SK-N-SH treated with all-trans-retinoic acid at 6 μM for 48 hours (cell line): ENCODE data around the gene GRIN2D.

Experiments
- ATAC-seq: fragments of 200-7000 bp; cut with Tn5 transposase; 3 replicates; pipeline ENCODE4 v1.9.1; 2020; ENCODE audit warnings: mild to moderate bottlenecking, moderate library complexity
- ARNTL ChIP-seq: fragments of 450-650 bp; formaldehyde crosslinking; IDR thresholded peaks from 2 replicates; pipeline ENCODE4 v1.5.0; 2020; ENCODE audit warnings: low read depth, mild to moderate bottlenecking, moderate library complexity, borderline replicate concordance
- BACH2 ChIP-seq: fragments of 250-450 bp; sonication (Bioruptor Pico); IDR thresholded peaks from 2 replicates; pipeline ENCODE4 v1.9.0; 2021; ENCODE audit warnings: mild to moderate bottlenecking, borderline replicate concordance
- CREB5 ChIP-seq: fragments of 250-450 bp; sonication (Bioruptor Pico); IDR thresholded peaks from 2 replicates; pipeline ENCODE4 v1.5.1; 2020; ENCODE audit warnings: low read depth, mild to moderate bottlenecking, moderate library complexity
- CSDC2 ChIP-seq: fragments of 250-450 bp; sonication (Bioruptor Pico); IDR thresholded peaks from 2 replicates; pipeline ENCODE4 v1.5.0; 2020; ENCODE audit warnings: mild to moderate bottlenecking, moderate library complexity
- CSRNP3 ChIP-seq: fragments of 250-450 bp; sonication (Bioruptor Pico); IDR thresholded peaks from 2 replicates; pipeline ENCODE4 v1.5.1; 2021; ENCODE audit warnings: mild to moderate bottlenecking, moderate library complexity
- ESRRG ChIP-seq: fragments of 250-450 bp; sonication (Bioruptor Pico); IDR thresholded peaks from 2 replicates; pipeline ENCODE4 v1.6.1; 2021; ENCODE audit warnings: mild to moderate bottlenecking
- ISL1 ChIP-seq: fragments of 250-450 bp; sonication (Bioruptor Pico); IDR thresholded peaks from 2 replicates; pipeline ENCODE4 v2.1.2; 2022; ENCODE audit warnings: mild to moderate bottlenecking, moderate library complexity
- OSR1 ChIP-seq: fragments of 250-450 bp; sonication (Bioruptor Pico); IDR thresholded peaks from 2 replicates; pipeline ENCODE4 v1.8.0; 2022; ENCODE audit warnings: moderate library complexity, mild to moderate bottlenecking, inconsistent platforms
- PATZ1 ChIP-seq: fragments of 250-450 bp; sonication (Bioruptor Pico); IDR thresholded peaks from 2 replicates; pipeline ENCODE4 v1.8.0; 2020; ENCODE audit warnings: mild to moderate bottlenecking, moderate library complexity, borderline replicate concordance
- POU6F1 ChIP-seq: fragments of 250-450 bp; sonication (Bioruptor Pico); IDR thresholded peaks from 2 replicates; pipeline ENCODE4 v1.8.0; 2021; ENCODE audit warnings: low read depth, mild to moderate bottlenecking, moderate library complexity, borderline replicate concordance
- PPARA ChIP-seq: fragments of 250-450 bp; sonication (Bioruptor Pico); IDR thresholded peaks from 2 replicates; pipeline ENCODE4 v1.5.0; 2020; ENCODE audit warnings: mild to moderate bottlenecking, borderline replicate concordance
- RARB ChIP-seq: fragments of 250-450 bp; sonication (Bioruptor Pico); IDR thresholded peaks from 2 replicates; pipeline ENCODE4 v1.8.0; 2021; ENCODE audit warnings: mild to moderate bottlenecking, moderate library complexity
- SNAI2 ChIP-seq: fragments of 250-450 bp; sonication (Bioruptor Pico); IDR thresholded peaks from 2 replicates; pipeline ENCODE4 v1.5.0; 2020; ENCODE audit warnings: mild to moderate bottlenecking, moderate library complexity
- TCF4 ChIP-seq: fragments of 250-450 bp; sonication (Bioruptor Pico); IDR thresholded peaks from 2 replicates; pipeline ENCODE4 v1.8.0; 2021; ENCODE audit warnings: mild to moderate bottlenecking, moderate library complexity, borderline replicate concordance
- ZC3H10 ChIP-seq: fragments of 250-450 bp; sonication (Bioruptor Pico); IDR thresholded peaks from 2 replicates; pipeline ENCODE4 v1.5.1; 2021; ENCODE audit warnings: mild to moderate bottlenecking, moderate library complexity
- ZFP3 ChIP-seq: fragments of 250-450 bp; sonication (Bioruptor Pico); IDR thresholded peaks from 2 replicates; pipeline ENCODE4 v1.5.0; 2020; ENCODE audit warnings: mild to moderate bottlenecking, moderate library complexity
- ZFP30 ChIP-seq: fragments of 450-650 bp; formaldehyde crosslinking; IDR thresholded peaks from 2 replicates; pipeline ENCODE4 v1.5.0; 2022; ENCODE audit warnings: mild to moderate bottlenecking, moderate library complexity
- ZNF70 ChIP-seq: fragments of 450-650 bp; formaldehyde crosslinking; IDR thresholded peaks from 2 replicates; pipeline ENCODE4 v1.5.0; 2020; ENCODE audit warnings: mild to moderate bottlenecking, moderate library complexity
- ZNF8 ChIP-seq: fragments of 450-650 bp; formaldehyde crosslinking; IDR thresholded peaks from 2 replicates; pipeline ENCODE4 v1.5.0; 2020; ENCODE audit warnings: mild to moderate bottlenecking, moderate library complexity

Gene GRIN2D

GRCh38 chr19:48442116-48443035 lies 48.9 kb downstream of the GRIN2D start:
- no peak for ATAC-seq
- TF ChIP-seq RARB (CRISPR knock-in tag) (no peak), ZNF8 (no peak), ZFP30 (no peak), BACH2 (CRISPR knock-in tag) (no peak), CREB5 (CRISPR knock-in tag) (no peak), ZFP3 (no peak), CSDC2 (no peak), ZNF70 (no peak)
- TF ChIP-seq, all 23 proteins: peak for 0

GRCh38 chr19:48443256-48443655 lies 49.8 kb downstream of the GRIN2D start:
- TF ChIP-seq ZNF70 (no peak), ESRRG (CRISPR knock-in tag) (no peak), RARB (CRISPR knock-in tag) (no peak), ZNF8 (no peak), PPARA (no peak), TCF4 (CRISPR knock-in tag) (no peak), CSRNP3 (no peak), ARNTL (no peak), POU6F1 (CRISPR knock-in tag) (no peak), ISL1 (CRISPR knock-in tag) (no peak), ZFP3 (no peak), ZC3H10 (CRISPR knock-in tag) (no peak), BACH2 (CRISPR knock-in tag) (no peak), PATZ1 (CRISPR knock-in tag) (no peak), ZFP30 (no peak), OSR1 (no peak), SNAI2 (CRISPR knock-in tag) (no peak)
- no peak for ATAC-seq
